IMR-90 (cell line): ENCODE results near the gene ACTN1.

Experiments
- CHD1 ChIP-seq: IDR thresholded peaks from 2 replicates; pipeline ENCODE4 v1.6.1; 2012; ENCODE audit warnings: low read depth, low read length, improper control_type of control experiment
- CTCF ChIP-seq: conservative IDR thresholded peaks from 2 replicates; pipeline ENCODE4 v1.5.1; 2012; ENCODE audit warnings: mild to moderate bottlenecking, low read depth, low read length, improper control_type of control experiment
- FOS ChIP-seq: fragments of 150-350 bp; IDR thresholded peaks from 2 replicates; pipeline ENCODE4 v1.6.1; 2016; ENCODE audit warnings: low read depth, low read length
- MAFK ChIP-seq: IDR thresholded peaks from 2 replicates; pipeline ENCODE4 v1.6.1; 2012; ENCODE audit warnings: low read depth, low read length, improper control_type of control experiment
- MXI1 ChIP-seq: IDR thresholded peaks from 2 replicates; pipeline ENCODE4 v1.6.1; 2012; ENCODE audit warnings: low read depth, mild to moderate bottlenecking, low read length, moderate library complexity, borderline replicate concordance
- NFE2L2 ChIP-seq: fragments of 150-350 bp; IDR thresholded peaks from 2 replicates; pipeline ENCODE4 v1.6.1; 2016; ENCODE audit warnings: low read depth, mild to moderate bottlenecking, low read length
- POLR2A ChIP-seq: IDR thresholded peaks from 2 replicates; pipeline ENCODE4 v1.6.1; 2012; ENCODE audit warnings: mild to moderate bottlenecking, low read depth, low read length
- RAD21 ChIP-seq: IDR thresholded peaks from 2 replicates; pipeline ENCODE4 v1.6.1; 2012; ENCODE audit warnings: low read length, improper control_type of control experiment
- RFX5 ChIP-seq: IDR thresholded peaks from 2 replicates; pipeline ENCODE4 v1.8.0; 2012; ENCODE audit warnings: low read depth, mild to moderate bottlenecking, low read length, moderate library complexity
- TF ChIP-seq, protein P1 (sequence below): fragments of 150-350 bp; IDR thresholded peaks from 2 replicates; pipeline ENCODE4 v1.6.1; 2017; ENCODE audit warnings: mild to moderate bottlenecking, antibody characterized with exemption, low read length, low read depth

DNA sequence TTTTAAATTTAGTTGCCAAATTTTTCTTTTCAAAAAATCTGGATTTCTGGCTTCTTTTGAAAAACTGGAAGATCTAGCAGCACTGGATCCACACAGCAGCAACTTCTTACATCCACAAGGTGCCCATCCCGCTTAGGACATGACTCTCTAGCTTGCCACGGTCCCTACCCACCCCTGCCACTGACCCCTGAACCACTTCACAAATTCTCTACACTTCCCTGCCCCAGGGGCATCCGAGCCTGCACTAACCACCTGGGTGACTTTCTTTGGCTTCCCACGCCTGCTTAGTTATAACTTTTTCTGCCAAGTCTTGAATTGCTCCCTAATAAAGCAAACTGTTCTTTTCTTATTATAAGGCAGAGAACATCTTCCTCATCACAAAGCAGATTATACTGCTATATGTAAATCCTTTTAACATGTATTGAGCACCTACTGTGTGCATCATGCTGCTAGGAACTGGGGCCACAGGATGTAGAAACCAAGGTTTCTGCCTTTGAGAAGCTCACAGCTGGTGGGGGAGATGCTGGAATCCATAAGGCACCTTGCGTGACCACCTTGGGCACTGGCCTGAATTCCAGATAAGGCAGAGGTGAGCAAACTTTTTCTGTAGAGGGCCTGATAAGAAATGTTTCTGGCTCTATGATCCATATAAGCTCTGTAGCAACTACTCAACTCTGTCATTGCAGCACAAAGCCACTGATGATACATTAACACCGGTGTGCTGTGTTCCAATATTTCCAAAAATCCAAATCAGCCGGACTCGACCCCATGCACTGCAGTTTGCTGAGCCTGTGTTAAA is 59.8 kb downstream of the ACTN1 start:
- TF ChIP-seq CTCF = no peak
- no peak for TF ChIP-seq POLR2A
- no peak for TF ChIP-seq RAD21
- TF ChIP-seq, protein P1, sequence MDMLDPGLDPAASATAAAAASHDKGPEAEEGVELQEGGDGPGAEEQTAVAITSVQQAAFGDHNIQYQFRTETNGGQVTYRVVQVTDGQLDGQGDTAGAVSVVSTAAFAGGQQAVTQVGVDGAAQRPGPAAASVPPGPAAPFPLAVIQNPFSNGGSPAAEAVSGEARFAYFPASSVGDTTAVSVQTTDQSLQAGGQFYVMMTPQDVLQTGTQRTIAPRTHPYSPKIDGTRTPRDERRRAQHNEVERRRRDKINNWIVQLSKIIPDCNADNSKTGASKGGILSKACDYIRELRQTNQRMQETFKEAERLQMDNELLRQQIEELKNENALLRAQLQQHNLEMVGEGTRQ = no peak
- TF ChIP-seq MAFK = no peak
- no peak for TF ChIP-seq CHD1
- TF ChIP-seq RFX5 = no peak
- no peak for TF ChIP-seq FOS
- TF ChIP-seq MXI1 = no peak
- TF ChIP-seq NFE2L2 = no peak
